Left lung (tissue), 10 donors: ENCODE measurements around the gene TRPC4AP. TPM values are rescaled to one million over a fixed set of nuclear protein-coding genes. Genes with fewer than 3 reads are reported as not detected.
"Not testable (repeated sequence)": the region's sequence is repeated elsewhere in the genome, so short reads cannot be mapped to it uniquely, and the experiment has no call there.

Experiments
- ATAC-seq: fragments of 200-7000 bp; cut with Tn5 transposase; one replicate; pipeline ENCODE4 v1.9.1; 2020; ENCODE audit warnings: moderate library complexity
- DNase-seq, 4 donors: peaks; one replicate each; pipeline ENCODE4 v3.0.0-alpha.2; 2013 to 2020
- H3K27ac ChIP-seq, 2 donors: fragments of 200-600 bp; sonication (generic) in 1 of 2; one replicate each; pipeline versions ENCODE4 v1.5.0 to v1.8.0; 2020 to 2021
- H3K27me3 ChIP-seq, 2 donors: fragments of 200-600 bp; sonication (generic) in 1 of 2; one replicate each; pipeline versions ENCODE4 v1.5.0 to v1.8.0; 2020 to 2021
- H3K36me3 ChIP-seq, 2 donors: fragments of 200-600 bp; sonication (generic) in 1 of 2; one replicate each; pipeline versions ENCODE4 v1.5.0 to v1.8.0; 2020 to 2021
- H3K4me1 ChIP-seq, 2 donors: fragments of 200-600 bp; one replicate each; pipeline ENCODE4 v1.8.0; 2021
- H3K4me3 ChIP-seq, 2 donors: fragments of 200-600 bp; sonication (generic) in 1 of 2; one replicate each; pipeline versions ENCODE4 v1.5.0 to v1.8.0; 2020 to 2021; ENCODE audit warnings: mild to moderate bottlenecking in 1 of 2
- H3K9me3 ChIP-seq, 2 donors: fragments of 200-600 bp; sonication (generic) in 1 of 2; one replicate each; pipeline versions ENCODE4 v1.5.0 to v1.8.0; 2020 to 2021
- intact Hi-C, 2 donors: fragments of 100-400 bp; cut with DNase I; formaldehyde crosslinking; loops; one replicate each; pipeline versions ENCODE4 v1.11.2 to v1.14.2; 2022
- polyA plus RNA-seq, 6 donors: library from polyadenylated mRNA; unstranded; fragments of 120-200 nt; gene quantifications; one replicate each; pipeline ENCODE4 v1.2.1, GENCODE V29; 2013; ENCODE audit not compliant: insufficient read length in 6 of 6
- total RNA-seq, 2 donors: library from RNA; stranded (reverse); fragmentation: NEBNext Ultra II Directional; extraction: Animal tissue kit (Norgen Biotek cat#: 25700); gene quantifications; one replicate each; pipeline ENCODE4 v1.2.1, GENCODE V29; 2021
- TF ChIP-seq, protein P1 (sequence below), 2 donors: fragments of 200-600 bp; sonication (generic) in 1 of 2; IDR thresholded peaks; one replicate each; pipeline versions ENCODE4 v1.5.0 to v1.8.0; 2021; ENCODE audit warnings: antibody characterized with exemption in 2 of 2
- donor health status: DM: no; HTN: yes; CAD: no.
- donor health status: DM: no; HTN: no; CAD: no.

TRPC4AP gene
- total and polyA plus RNA-seq, 8 donors: 57.8 to 70.8 (median 67.0) TPM

DNA sequence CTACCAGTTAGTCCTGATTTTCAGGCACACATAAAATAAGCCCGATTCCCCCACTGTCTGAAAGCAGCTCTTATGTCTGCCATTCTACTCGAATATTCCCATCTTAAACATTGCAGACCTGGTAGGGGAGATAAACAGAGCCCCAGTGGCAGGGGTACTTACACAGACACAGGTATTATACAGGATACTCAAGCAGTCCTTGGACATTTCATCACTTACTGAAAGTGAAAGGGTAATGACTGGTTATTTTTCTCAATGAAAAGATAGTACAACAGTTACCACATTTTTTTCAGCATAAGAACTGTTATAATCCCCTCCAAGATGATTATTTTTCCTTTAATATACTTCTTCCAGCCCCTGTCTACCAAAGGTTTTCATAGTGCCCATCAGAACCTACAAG is 37.8 kb downstream of the TRPC4AP start:
- H3K9me3 ChIP-seq: no peaks in the 10 kb centered on the region
- H3K27ac ChIP-seq: peak overlapping the region; percentile 22 to 53
- TF ChIP-seq, protein P1, sequence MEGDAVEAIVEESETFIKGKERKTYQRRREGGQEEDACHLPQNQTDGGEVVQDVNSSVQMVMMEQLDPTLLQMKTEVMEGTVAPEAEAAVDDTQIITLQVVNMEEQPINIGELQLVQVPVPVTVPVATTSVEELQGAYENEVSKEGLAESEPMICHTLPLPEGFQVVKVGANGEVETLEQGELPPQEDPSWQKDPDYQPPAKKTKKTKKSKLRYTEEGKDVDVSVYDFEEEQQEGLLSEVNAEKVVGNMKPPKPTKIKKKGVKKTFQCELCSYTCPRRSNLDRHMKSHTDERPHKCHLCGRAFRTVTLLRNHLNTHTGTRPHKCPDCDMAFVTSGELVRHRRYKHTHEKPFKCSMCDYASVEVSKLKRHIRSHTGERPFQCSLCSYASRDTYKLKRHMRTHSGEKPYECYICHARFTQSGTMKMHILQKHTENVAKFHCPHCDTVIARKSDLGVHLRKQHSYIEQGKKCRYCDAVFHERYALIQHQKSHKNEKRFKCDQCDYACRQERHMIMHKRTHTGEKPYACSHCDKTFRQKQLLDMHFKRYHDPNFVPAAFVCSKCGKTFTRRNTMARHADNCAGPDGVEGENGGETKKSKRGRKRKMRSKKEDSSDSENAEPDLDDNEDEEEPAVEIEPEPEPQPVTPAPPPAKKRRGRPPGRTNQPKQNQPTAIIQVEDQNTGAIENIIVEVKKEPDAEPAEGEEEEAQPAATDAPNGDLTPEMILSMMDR (IDR thresholded peaks at IDR 0.05): no peak
- no peaks in the 10 kb centered on the region for H3K27me3 ChIP-seq
- peaks cover 0 to 31% of the 10 kb centered on the region in 2 donors for H3K36me3 ChIP-seq
- intact Hi-C loops: no loop called here
- ATAC-seq (peak; percentile 41), DNase-seq (no peak)
- no peak overlapping the region for H3K4me3 ChIP-seq
- peaks cover 6 to 35% of the 10 kb centered on the region in 2 donors for H3K4me1 ChIP-seq

DNA sequence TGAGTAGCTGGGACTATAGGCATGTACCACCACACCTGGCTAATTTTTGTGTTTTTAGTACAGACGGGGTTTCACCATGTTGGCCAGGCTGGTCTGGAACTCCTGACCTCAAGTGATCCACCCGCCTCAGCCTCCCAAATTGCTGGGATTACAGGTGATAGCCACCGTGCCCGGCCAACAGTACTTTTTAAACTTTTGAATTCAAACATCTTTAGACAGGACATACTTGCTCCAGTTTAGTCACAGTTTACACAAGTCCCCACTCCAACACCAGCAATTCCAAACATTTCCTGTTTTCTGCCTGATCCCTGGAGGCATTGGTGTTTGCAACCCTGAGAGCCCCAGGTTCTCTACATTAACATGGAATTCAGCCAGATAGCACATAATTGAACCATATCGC is 40.0 kb downstream of the TRPC4AP start:
- intact Hi-C loops: not testable (repeated sequence)
- H3K4me1 ChIP-seq: peaks cover 6 to 35% of the 10 kb centered on the region in 2 donors

DNA sequence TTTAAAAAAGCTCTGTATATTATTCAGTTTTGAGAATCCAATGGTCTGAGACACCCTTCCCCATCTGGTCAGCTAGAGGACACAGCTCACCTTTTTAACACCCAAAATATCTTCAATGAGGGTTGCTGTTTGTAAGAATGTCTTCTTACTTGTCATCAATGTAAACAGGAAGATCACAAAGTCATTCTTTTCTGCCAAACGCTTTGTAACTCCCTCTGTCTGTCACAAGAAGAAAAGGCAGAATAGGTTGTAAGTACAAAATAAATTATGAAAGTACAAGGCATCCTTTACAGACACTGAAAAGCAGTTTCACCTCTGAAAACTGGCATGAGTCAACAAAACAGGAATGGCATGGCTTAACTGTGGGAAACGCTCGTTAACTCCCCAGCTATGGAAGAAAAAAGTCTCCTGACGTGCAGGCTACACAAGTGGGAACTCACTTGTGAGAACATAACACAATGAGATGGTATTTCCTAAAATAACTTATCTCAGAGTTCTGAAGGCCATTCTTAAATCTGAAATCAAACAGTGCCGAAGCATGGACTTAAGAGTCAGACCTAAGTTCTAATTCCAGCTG is 42.7 kb downstream of the TRPC4AP start:
- intact Hi-C loops: no loop called here
- DNase-seq (no peak), ATAC-seq (no peak)
- Histone ChIP-seq H3K36me3 (peaks cover 0 to 67% of the 10 kb centered on the region in 2 donors), H3K9me3 (no peaks in the 10 kb centered on the region), H3K4me1 (peaks cover 6 to 17% of the 10 kb centered on the region in 2 donors), H3K27ac (no peak overlapping the region), H3K27me3 (no peaks in the 10 kb centered on the region), H3K4me3 (no peak overlapping the region)
- TF ChIP-seq, protein P1 (IDR thresholded peaks at IDR 0.05): no peak

More for the DNA sequence above, 40.0 kb downstream of the TRPC4AP start:
- H3K27me3 ChIP-seq, H3K4me3 ChIP-seq, H3K9me3 ChIP-seq: not testable (repeated sequence)
- Histone ChIP-seq H3K27ac (peak overlapping the region; percentile 2 to 35), H3K36me3 (peaks cover 0 to 52% of the 10 kb centered on the region in 2 donors)
- peak in 1 of 4 donors; percentile 5 for DNase-seq
- peak; percentile 82 for ATAC-seq

GRCh38 chr20:35048739-35049138 is 43.9 kb downstream of the TRPC4AP start:
- TF ChIP-seq, protein P1 (IDR thresholded peaks at IDR 0.05): no peak
- intact Hi-C loops: no loop called here
- DNase-seq (no peak), ATAC-seq (no peak)
- Histone ChIP-seq H3K27me3 (no peaks in the 10 kb centered on the region), H3K4me1 (peaks cover 6 to 9% of the 10 kb centered on the region in 2 donors), H3K9me3 (no peaks in the 10 kb centered on the region), H3K36me3 (peaks cover 0 to 68% of the 10 kb centered on the region in 2 donors), H3K4me3 (no peak overlapping the region), H3K27ac (no peak overlapping the region)

DNA sequence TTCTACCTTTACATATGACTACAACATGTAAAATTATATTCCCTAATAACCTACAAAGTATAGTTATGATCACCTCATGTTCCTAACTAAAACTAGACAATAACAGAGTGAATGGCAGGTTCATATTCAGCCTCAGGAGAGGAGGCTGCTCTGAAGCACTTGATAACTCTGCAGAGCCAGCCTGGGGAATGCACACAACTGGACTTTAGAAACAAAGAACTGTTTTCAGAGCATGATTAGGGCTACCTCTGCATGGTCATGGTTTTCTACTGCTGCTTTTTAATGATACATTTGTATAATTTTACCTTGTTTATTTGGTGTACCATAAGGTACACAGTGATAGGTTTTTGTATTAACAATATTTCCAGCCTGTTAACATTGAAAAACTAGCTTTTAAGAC is 50.3 kb downstream of the TRPC4AP start:
- Histone ChIP-seq H3K4me1 (peaks cover 0 to 5% of the 10 kb centered on the region in 2 donors), H3K36me3 (peaks cover 0 to 70% of the 10 kb centered on the region in 2 donors), H3K27ac (no peak overlapping the region), H3K9me3 (no peaks in the 10 kb centered on the region), H3K27me3 (no peaks in the 10 kb centered on the region), H3K4me3 (no peak overlapping the region)
- DNase-seq (no peak), ATAC-seq (no peak)
- TF ChIP-seq, protein P1 (IDR thresholded peaks at IDR 0.05): no peak
- intact Hi-C loops: no loop called here

GRCh38 chr20:35040646-35041045 is 52.0 kb downstream of the TRPC4AP start:
- ATAC-seq: no peak
- peaks cover 0 to 62% of the 10 kb centered on the region in 2 donors for H3K36me3 ChIP-seq
- H3K4me3 ChIP-seq: no peak overlapping the region
- intact Hi-C loops: no loop called here
- DNase-seq: no peak
- peaks cover 0 to 5% of the 10 kb centered on the region in 2 donors for H3K4me1 ChIP-seq
- TF ChIP-seq, protein P1 (IDR thresholded peaks at IDR 0.05): no peak
- H3K9me3 ChIP-seq: no peaks in the 10 kb centered on the region
- no peaks in the 10 kb centered on the region for H3K27me3 ChIP-seq
- H3K27ac ChIP-seq: no peak overlapping the region
